ENCODE results near the gene RTKN2. TPM values are rescaled to one million over a fixed set of nuclear protein-coding genes. Genes with fewer than 3 reads are reported as not detected.
"Not testable (repeated sequence)": the region's sequence is repeated elsewhere in the genome, so short reads cannot be mapped to it uniquely, and the experiment has no call there.

The RTKN2 gene
- total RNA-seq, 1 experiment from 2014 or later: 21.3 TPM

- no TSS peak for BruUV-seq (replicated peaks)
- ATAC-seq (no peak), DNase-seq (ENCODE audit: low read depth, low spot score) (no peak)
- Histone ChIP-seq H3K4me1 (ENCODE audit: control insufficient read depth, insufficient read depth, low read length) (no peaks in the 10 kb centered on the region), H3K36me3 (ENCODE audit: control insufficient read depth, insufficient read depth, low read length) (no peaks in the 10 kb centered on the region), H3K27ac (ENCODE audit: low read length) (no peak overlapping the region), H3K27me3 (ENCODE audit: control insufficient read depth, insufficient read depth, low read length) (no peaks in the 10 kb centered on the region), H3K9me3 (ENCODE audit: control insufficient read depth, insufficient read depth, low read depth, low read length) (no peaks in the 10 kb centered on the region), H3K4me3 (ENCODE audit: low read depth in 2 of 2, low read length in 2 of 2) (no peak overlapping the region)
- CTCF ChIA-PET: no interaction called here
- in situ Hi-C loops (cut with HindIII; ENCODE audit: low pct_unique_long_range_greater_than_20kb, low sequenced_read_pairs) (no loop called here), intact Hi-C loops (cut with micrococcal nuclease; ENCODE audit: unreplicated experiment) (no loop called here)
- TF ChIP-seq CTCF (IDR thresholded peaks at IDR 0.05) (no peak), POLR2AphosphoS5 (IDR thresholded peaks at IDR 0.05; ENCODE audit: low read depth, low read length) (no peak), SIN3A (IDR thresholded peaks at IDR 0.05; ENCODE audit: borderline replicate concordance, insufficient read depth, low read depth, low read length) (no peak), TCF7L2 (IDR thresholded peaks at IDR 0.05; ENCODE audit: low read depth, low read length) (no peak)
- TF ChIP-seq, protein P1, sequence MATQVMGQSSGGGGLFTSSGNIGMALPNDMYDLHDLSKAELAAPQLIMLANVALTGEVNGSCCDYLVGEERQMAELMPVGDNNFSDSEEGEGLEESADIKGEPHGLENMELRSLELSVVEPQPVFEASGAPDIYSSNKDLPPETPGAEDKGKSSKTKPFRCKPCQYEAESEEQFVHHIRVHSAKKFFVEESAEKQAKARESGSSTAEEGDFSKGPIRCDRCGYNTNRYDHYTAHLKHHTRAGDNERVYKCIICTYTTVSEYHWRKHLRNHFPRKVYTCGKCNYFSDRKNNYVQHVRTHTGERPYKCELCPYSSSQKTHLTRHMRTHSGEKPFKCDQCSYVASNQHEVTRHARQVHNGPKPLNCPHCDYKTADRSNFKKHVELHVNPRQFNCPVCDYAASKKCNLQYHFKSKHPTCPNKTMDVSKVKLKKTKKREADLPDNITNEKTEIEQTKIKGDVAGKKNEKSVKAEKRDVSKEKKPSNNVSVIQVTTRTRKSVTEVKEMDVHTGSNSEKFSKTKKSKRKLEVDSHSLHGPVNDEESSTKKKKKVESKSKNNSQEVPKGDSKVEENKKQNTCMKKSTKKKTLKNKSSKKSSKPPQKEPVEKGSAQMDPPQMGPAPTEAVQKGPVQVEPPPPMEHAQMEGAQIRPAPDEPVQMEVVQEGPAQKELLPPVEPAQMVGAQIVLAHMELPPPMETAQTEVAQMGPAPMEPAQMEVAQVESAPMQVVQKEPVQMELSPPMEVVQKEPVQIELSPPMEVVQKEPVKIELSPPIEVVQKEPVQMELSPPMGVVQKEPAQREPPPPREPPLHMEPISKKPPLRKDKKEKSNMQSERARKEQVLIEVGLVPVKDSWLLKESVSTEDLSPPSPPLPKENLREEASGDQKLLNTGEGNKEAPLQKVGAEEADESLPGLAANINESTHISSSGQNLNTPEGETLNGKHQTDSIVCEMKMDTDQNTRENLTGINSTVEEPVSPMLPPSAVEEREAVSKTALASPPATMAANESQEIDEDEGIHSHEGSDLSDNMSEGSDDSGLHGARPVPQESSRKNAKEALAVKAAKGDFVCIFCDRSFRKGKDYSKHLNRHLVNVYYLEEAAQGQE (IDR thresholded peaks at IDR 0.05; ENCODE audit: insufficient read depth in 1 of 2, low read depth in 2 of 2, low read length in 1 of 2): no peak
- POLR2A ChIA-PET: no interaction called here
Measured at GRCh38 chr10:62284221-62284620, 15.6 kb upstream of the RTKN2 start.

GRCh38 chr10:62281348-62281747, 12.7 kb upstream of the RTKN2 start:
- in situ Hi-C loops (cut with HindIII; ENCODE audit: low pct_unique_long_range_greater_than_20kb, low sequenced_read_pairs); CTCF ChIA-PET: not testable (repeated sequence)

GRCh38 chr10:62280392-62280791, 11.7 kb upstream of the RTKN2 start:
- H3K4me3 ChIP-seq (ENCODE audit: low read depth in 2 of 2, low read length in 2 of 2); CTCF ChIA-PET; POLR2A ChIA-PET; BruUV-seq (replicated peaks); H3K4me1 ChIP-seq (ENCODE audit: control insufficient read depth, insufficient read depth, low read length); DNase-seq (ENCODE audit: low read depth, low spot score); in situ Hi-C loops (cut with HindIII; ENCODE audit: low pct_unique_long_range_greater_than_20kb, low sequenced_read_pairs); ATAC-seq; H3K27me3 ChIP-seq (ENCODE audit: control insufficient read depth, insufficient read depth, low read length); H3K27ac ChIP-seq (ENCODE audit: low read length); H3K9me3 ChIP-seq (ENCODE audit: control insufficient read depth, insufficient read depth, low read depth, low read length); H3K36me3 ChIP-seq (ENCODE audit: control insufficient read depth, insufficient read depth, low read length); intact Hi-C loops (cut with micrococcal nuclease; ENCODE audit: unreplicated experiment): not testable (repeated sequence)

More at GRCh38 chr10:62281348-62281747, 12.7 kb upstream of the RTKN2 start:
- H3K4me1 ChIP-seq (ENCODE audit: control insufficient read depth, insufficient read depth, low read length); H3K36me3 ChIP-seq (ENCODE audit: control insufficient read depth, insufficient read depth, low read length); H3K9me3 ChIP-seq (ENCODE audit: control insufficient read depth, insufficient read depth, low read depth, low read length); intact Hi-C loops (cut with micrococcal nuclease; ENCODE audit: unreplicated experiment); H3K4me3 ChIP-seq (ENCODE audit: low read depth in 2 of 2, low read length in 2 of 2); POLR2A ChIA-PET; BruUV-seq (replicated peaks); H3K27ac ChIP-seq (ENCODE audit: low read length); H3K27me3 ChIP-seq (ENCODE audit: control insufficient read depth, insufficient read depth, low read length); DNase-seq (ENCODE audit: low read depth, low spot score); ATAC-seq: not testable (repeated sequence)

All from Panc1 (cell line).